Hepatocyte (in vitro differentiated cells): ENCODE data around the gene STKLD1. TPM values are rescaled to one million over a fixed set of nuclear protein-coding genes. Genes with fewer than 3 reads are reported as not detected.
"Not testable (repeated sequence)": the region's sequence is repeated elsewhere in the genome, so short reads cannot be mapped to it uniquely, and the experiment has no call there.

ENCODE experiments used
- DNase-seq: peaks from one replicate; pipeline ENCODE4 v3.0.0-alpha.2; 2016; ENCODE audit warnings: low spot score
- H2AFZ ChIP-seq: fragments of 200-600 bp; sonication (generic); 2 replicates; pipeline ENCODE4 v1.6.0; 2016; ENCODE audit warnings: antibody characterized with exemption, mild to moderate bottlenecking
- H3K27ac ChIP-seq: fragments of 200-600 bp; sonication (generic); 2 replicates; pipeline ENCODE4 v1.5.1; 2016; ENCODE audit warnings: mild to moderate bottlenecking
- H3K27me3 ChIP-seq: fragments of 200-600 bp; sonication (generic); 2 replicates; pipeline ENCODE4 v1.6.1; 2016
- H3K36me3 ChIP-seq: fragments of 200-600 bp; sonication (generic); replicated peaks from 2 replicates; pipeline ENCODE4 v1.5.1; 2016; ENCODE audit warnings: low read depth; ENCODE audit not compliant: insufficient read depth
- H3K4me1 ChIP-seq: fragments of 200-600 bp; sonication (generic); 2 replicates; pipeline ENCODE4 v1.5.1; 2016; ENCODE audit warnings: mild to moderate bottlenecking, moderate library complexity; ENCODE audit not compliant: insufficient read depth
- H3K4me2 ChIP-seq: fragments of 200-600 bp; sonication (generic); 2 replicates; pipeline ENCODE4 v1.6.0; 2016
- H3K4me3 ChIP-seq: fragments of 200-600 bp; sonication (generic); 2 replicates; pipeline ENCODE4 v1.5.1; 2016; ENCODE audit warnings: mild to moderate bottlenecking
- H3K79me2 ChIP-seq: fragments of 200-600 bp; sonication (generic); 2 replicates; pipeline ENCODE4 v1.6.0; 2017; ENCODE audit warnings: mild to moderate bottlenecking
- H3K9me2 ChIP-seq: fragments of 200-600 bp; sonication (generic); replicated peaks from 2 replicates; pipeline ENCODE4 v1.6.0; 2017; ENCODE audit warnings: mild to moderate bottlenecking; ENCODE audit not compliant: insufficient read depth
- H3K9me3 ChIP-seq: fragments of 200-600 bp; sonication (generic); 2 replicates; pipeline ENCODE4 v1.5.1; 2016; ENCODE audit warnings: low read depth, mild to moderate bottlenecking
- H4K20me1 ChIP-seq: fragments of 200-600 bp; sonication (generic); 2 replicates; pipeline ENCODE4 v1.6.0; 2016; ENCODE audit warnings: mild to moderate bottlenecking; ENCODE audit not compliant: insufficient read depth, poor library complexity, severe bottlenecking
- CTCF ChIP-seq: fragments of 200-600 bp; sonication (generic); IDR thresholded peaks from 2 replicates; pipeline ENCODE4 v1.5.1; 2016; ENCODE audit warnings: antibody characterized with exemption, mild to moderate bottlenecking; ENCODE audit not compliant: poor library complexity
- EZH2 ChIP-seq: fragments of 200-600 bp; sonication (generic); IDR thresholded peaks from 2 replicates; pipeline ENCODE4 v1.6.1; 2016; ENCODE audit warnings: antibody characterized with exemption, mild to moderate bottlenecking, borderline replicate concordance
- EZH2phosphoT487 ChIP-seq: fragments of 200-600 bp; sonication (generic); IDR thresholded peaks from one replicate; pipeline ENCODE4 v1.6.1; 2018; ENCODE audit warnings: antibody characterized with exemption, mild to moderate bottlenecking, low read depth, moderate library complexity; ENCODE audit not compliant: unreplicated experiment, severe bottlenecking
- WGBS: methylation state at CpG from one replicate; pipeline ENCODE4 v1.1.6; 2016; ENCODE audit warnings: low lambda C conversion rate; ENCODE audit errors: missing lambda C conversion rate; 5-methylcytosine and 5-hydroxymethylcytosine counted together
- polyA plus RNA-seq: library from polyadenylated mRNA; unstranded; fragments of >200 nt; fragmentation: Nextera tagmentation; extraction: Ambion mirVana; gene quantifications from 2 replicates; pipeline ENCODE4 v1.2.1, GENCODE V29; 2016
- total RNA-seq: library from RNA; depleted of rRNA; stranded (reverse); fragments of >200 nt; gene quantifications from 2 replicates; pipeline ENCODE4 v1.2.3, GENCODE V29; 2014

STKLD1 gene
- total and polyA plus RNA-seq, 2 experiments from 2014 or later, result 0.10 to 2.5 TPM

DNA sequence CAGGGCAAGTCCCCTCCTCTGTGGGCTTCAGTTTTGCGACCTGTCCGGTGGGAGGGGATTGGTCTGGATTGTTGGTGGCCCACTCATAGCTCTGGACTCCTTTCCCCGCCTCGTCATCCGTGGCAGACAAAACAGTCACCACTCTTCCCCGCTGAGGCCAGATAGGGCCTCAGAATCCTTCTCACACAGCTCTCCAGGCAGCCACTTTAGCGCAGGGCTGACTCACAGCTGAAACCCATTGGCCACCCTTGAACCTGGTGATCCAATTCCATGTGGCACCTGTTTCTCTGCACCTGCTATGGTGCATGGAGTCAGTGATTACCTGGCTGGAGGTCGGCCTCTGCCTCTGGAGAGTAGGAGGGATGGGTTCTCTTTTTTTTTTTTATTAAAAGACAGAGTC lies 67.8 kb downstream of the STKLD1 start:
- DNase-seq, result no peak
- 82% methylated on average over 8 of the region's 8 CpGs for WGBS

DNA sequence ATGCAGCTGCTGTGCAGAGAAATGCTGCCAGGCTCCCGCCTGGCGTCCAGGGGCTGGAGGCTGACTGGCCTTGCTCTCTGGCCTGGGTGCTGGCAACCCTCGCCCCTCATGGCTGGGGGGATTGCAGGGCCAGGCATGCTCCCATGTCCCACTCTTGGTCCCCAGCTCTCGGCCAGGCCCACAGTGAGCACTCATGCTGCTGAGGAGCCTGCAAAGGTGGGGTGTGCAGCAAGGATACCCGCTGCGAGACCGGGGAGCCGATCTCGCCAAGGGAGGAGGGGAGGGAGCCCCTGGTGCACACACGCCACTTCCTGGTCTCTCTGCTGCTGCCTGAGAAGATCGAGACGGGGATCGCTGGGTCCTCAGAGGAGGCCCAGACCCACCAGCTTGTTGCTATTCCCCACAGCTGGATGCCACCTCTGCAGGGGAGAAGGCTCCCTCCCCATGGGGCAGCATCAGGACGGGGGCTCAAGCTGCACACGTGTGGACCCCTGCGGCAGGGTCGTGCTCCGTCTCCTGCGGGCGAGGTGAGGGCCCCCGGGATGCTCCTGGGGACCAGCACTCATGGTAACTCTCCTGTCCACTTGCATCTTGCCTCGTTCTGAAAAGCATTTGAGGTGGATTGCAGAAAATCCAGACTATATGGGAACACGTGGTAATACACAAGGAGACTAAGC lies 69.3 kb downstream of the STKLD1 start:
- 89% methylated on average over 22 of the region's 23 CpGs for WGBS
- H3K27ac ChIP-seq, result no peak overlapping the region
- H3K4me2 ChIP-seq, result no peak overlapping the region
- TF ChIP-seq EZH2 (no peak), CTCF (no peak), EZH2phosphoT487 (no peak)
- no peaks in the 10 kb centered on the region for H3K9me2 ChIP-seq
- no peaks in the 10 kb centered on the region for H3K4me1 ChIP-seq
- no peaks in the 10 kb centered on the region for H3K79me2 ChIP-seq
- H2AFZ ChIP-seq, result no peak overlapping the region
- no peaks in the 10 kb centered on the region for H3K9me3 ChIP-seq
- H3K36me3 ChIP-seq, result no peaks in the 10 kb centered on the region
- no peaks in the 10 kb centered on the region for H3K27me3 ChIP-seq
- no peaks in the 10 kb centered on the region for H4K20me1 ChIP-seq
- DNase-seq, result no peak
- no peak overlapping the region for H3K4me3 ChIP-seq

More for the DNA sequence above, 67.8 kb downstream of the STKLD1 start:
- TF ChIP-seq EZH2phosphoT487 (no peak), EZH2 (no peak), CTCF (no peak)
- Histone ChIP-seq H3K27ac (no peak overlapping the region), H3K4me1 (no peaks in the 10 kb centered on the region), H3K36me3 (no peaks in the 10 kb centered on the region), H3K4me2 (no peak overlapping the region), H3K9me3 (no peaks in the 10 kb centered on the region), H3K4me3 (no peak overlapping the region), H2AFZ (no peak overlapping the region), H3K79me2 (no peaks in the 10 kb centered on the region), H4K20me1 (no peaks in the 10 kb centered on the region), H3K27me3 (no peaks in the 10 kb centered on the region), H3K9me2 (no peaks in the 10 kb centered on the region)

GRCh38 chr9:133448487-133448972 lies 72.4 kb downstream of the STKLD1 start:
- DNase-seq, result no peak
- no peak for TF ChIP-seq CTCF
- no peak for TF ChIP-seq EZH2
- no peak for TF ChIP-seq EZH2phosphoT487
- WGBS, result 87% methylated on average over 13 of the region's 13 CpGs
- Histone ChIP-seq H3K4me2 (no peak overlapping the region), H3K4me3 (no peak overlapping the region), H3K9me2 (no peaks in the 10 kb centered on the region), H3K27me3 (no peaks in the 10 kb centered on the region), H3K9me3 (no peaks in the 10 kb centered on the region), H3K79me2 (no peaks in the 10 kb centered on the region), H3K36me3 (no peaks in the 10 kb centered on the region), H3K4me1 (no peaks in the 10 kb centered on the region), H4K20me1 (no peaks in the 10 kb centered on the region), H3K27ac (no peak overlapping the region), H2AFZ (no peak overlapping the region)

- Histone ChIP-seq H4K20me1 (no peaks in the 10 kb centered on the region), H3K4me1 (no peaks in the 10 kb centered on the region), H3K36me3 (no peaks in the 10 kb centered on the region), H3K27ac (no peak overlapping the region), H2AFZ (no peak overlapping the region), H3K4me2 (no peak overlapping the region), H3K27me3 (no peaks in the 10 kb centered on the region), H3K9me3 (no peaks in the 10 kb centered on the region), H3K79me2 (no peaks in the 10 kb centered on the region), H3K4me3 (no peak overlapping the region), H3K9me2 (no peaks in the 10 kb centered on the region)
- WGBS, result 96% methylated on average over 12 of the region's 12 CpGs
- TF ChIP-seq EZH2phosphoT487 (no peak), CTCF (no peak), EZH2 (no peak)
- peak; percentile 44 for DNase-seq
These were observed 73.6 kb downstream of the STKLD1 start for GRCh38 chr9:133449760-133450159.

DNA sequence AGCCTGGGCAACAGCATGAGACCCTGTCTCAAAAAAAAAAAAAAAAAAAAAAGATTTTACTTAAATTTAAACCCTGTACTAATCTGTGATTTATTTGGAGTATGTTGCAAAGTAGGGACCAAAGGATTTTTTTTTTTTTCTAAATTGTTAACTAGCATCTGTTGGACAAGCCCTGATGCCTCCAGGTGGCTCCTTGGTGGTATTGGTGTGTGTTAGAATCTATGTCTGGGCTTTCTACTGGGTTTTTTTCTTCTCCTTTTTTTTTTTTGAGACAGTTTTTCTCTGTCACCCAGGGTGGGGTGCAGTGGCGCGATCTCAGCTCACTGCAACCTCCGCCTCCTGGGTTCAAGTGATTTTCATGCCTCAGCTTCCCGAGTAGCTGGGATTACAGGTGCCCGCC lies 75.7 kb downstream of the STKLD1 start:
- not testable (repeated sequence) for H3K27ac ChIP-seq, H2AFZ ChIP-seq

More for the DNA sequence above, 75.7 kb downstream of the STKLD1 start:
- not testable (repeated sequence) for H3K36me3 ChIP-seq, H3K4me1 ChIP-seq, H4K20me1 ChIP-seq, H3K27me3 ChIP-seq, H3K79me2 ChIP-seq, DNase-seq, H3K9me2 ChIP-seq, H3K4me3 ChIP-seq, H3K4me2 ChIP-seq, H3K9me3 ChIP-seq
- 93% methylated on average over 5 of the region's 5 CpGs for WGBS
